OCI-LY3 (cell line): ENCODE results near the gene CEP112.

Source experiments
- H2AFZ ChIP-seq: fragments of 200-600, 300-600 bp; shearing (Covaris generic); 2 replicates; pipeline ENCODE4 v1.6.0; 2014; ENCODE audit warnings: antibody characterized with exemption, low read depth, low read length
- H3K27ac ChIP-seq: fragments of 200-600, 300-600 bp; sonication (generic); 2 replicates; pipeline ENCODE4 v1.5.1; 2014; ENCODE audit warnings: mild to moderate bottlenecking, low read length, moderate library complexity, mixed read lengths
- H3K27me3 ChIP-seq: fragments of 200-600, 300-600 bp; sonication (generic); 2 replicates; pipeline ENCODE4 v1.6.1; 2014; ENCODE audit warnings: low read depth, low read length, mixed read lengths
- H3K36me3 ChIP-seq: fragments of 200-600, 300-600 bp; sonication (generic); replicated peaks from 2 replicates; pipeline ENCODE3; 2014; ENCODE audit warnings: low read depth, low read length, mixed read lengths
- H3K4me1 ChIP-seq: fragments of 300-600, 200-600 bp; sonication (generic); 2 replicates; pipeline ENCODE4 v1.6.1; 2014; ENCODE audit warnings: low read length, mixed read lengths
- H3K4me2 ChIP-seq: fragments of 200-600, 300-600 bp; sonication (generic); 2 replicates; pipeline ENCODE4 v1.6.1; 2014; ENCODE audit warnings: low read length, mixed read lengths
- H3K4me3 ChIP-seq: fragments of 300-600, 200-600 bp; sonication (generic); 2 replicates; pipeline ENCODE4 v1.5.1; 2014; ENCODE audit warnings: antibody characterized with exemption, mild to moderate bottlenecking, low read length, moderate library complexity
- H3K79me2 ChIP-seq: fragments of 300-600, 200-600 bp; shearing (Covaris generic); 2 replicates; pipeline ENCODE4 v1.6.1; 2014; ENCODE audit warnings: mild to moderate bottlenecking, low read length, mixed read lengths
- H3K9ac ChIP-seq: fragments of 300-600, 200-600 bp; shearing (Covaris generic); 2 replicates; pipeline ENCODE4 v1.6.0; 2014; ENCODE audit warnings: mild to moderate bottlenecking, low read length, moderate library complexity
- H3K9me3 ChIP-seq: fragments of 200-600, 300-600 bp; shearing (Covaris generic); 2 replicates; pipeline ENCODE4 v1.6.1; 2014; ENCODE audit warnings: low read length, mixed read lengths; ENCODE audit not compliant: insufficient read depth
- H4K20me1 ChIP-seq: fragments of 200-600, 300-600 bp; sonication (generic); 2 replicates; pipeline ENCODE4 v1.6.1; 2016; ENCODE audit warnings: low read length, mixed read lengths; ENCODE audit not compliant: insufficient read depth
- CTCF ChIP-seq: fragments of 200-600, 300-600 bp; sonication (generic); IDR thresholded peaks from 2 replicates; pipeline ENCODE4 v1.5.1; 2014; ENCODE audit warnings: antibody characterized with exemption, low read length, low read depth
- EZH2phosphoT487 ChIP-seq: fragments of 200-600 bp; shearing (Covaris generic); IDR thresholded peaks from 2 replicates; pipeline ENCODE4 v1.6.1; 2018; ENCODE audit warnings: antibody characterized with exemption, mixed run types, low read depth

Gene CEP112

GRCh38 chr17:65994114-65994513, 197.8 kb downstream of the CEP112 start:
- H3K27ac ChIP-seq: no peak overlapping the region
- no peaks in the 10 kb centered on the region for H4K20me1 ChIP-seq
- H3K27me3 ChIP-seq: no peaks in the 10 kb centered on the region
- H2AFZ ChIP-seq: no peak overlapping the region
- H3K36me3 ChIP-seq: peaks cover 5% of the 10 kb centered on the region
- no peak overlapping the region for H3K4me3 ChIP-seq
- H3K79me2 ChIP-seq: no peaks in the 10 kb centered on the region
- H3K9me3 ChIP-seq: no peaks in the 10 kb centered on the region; the same call in 1 of the 2 replicates
- no peak overlapping the region for H3K4me2 ChIP-seq
- no peak for TF ChIP-seq CTCF
- no peak for TF ChIP-seq EZH2phosphoT487
- no peak overlapping the region for H3K9ac ChIP-seq
- H3K4me1 ChIP-seq: peaks cover 11% of the 10 kb centered on the region

- H3K79me2 ChIP-seq: no peaks in the 10 kb centered on the region
- no peaks in the 10 kb centered on the region for H3K27me3 ChIP-seq
- no peak overlapping the region for H3K4me2 ChIP-seq
- peaks cover 5% of the 10 kb centered on the region for H3K36me3 ChIP-seq
- peaks cover 8% of the 10 kb centered on the region; the same call in 1 of the 2 replicates for H3K9me3 ChIP-seq
- H2AFZ ChIP-seq: no peak overlapping the region
- no peak for TF ChIP-seq EZH2phosphoT487
- no peak for TF ChIP-seq CTCF
- H3K4me1 ChIP-seq: peaks cover 11% of the 10 kb centered on the region
- H3K9ac ChIP-seq: no peak overlapping the region
- no peaks in the 10 kb centered on the region for H4K20me1 ChIP-seq
- H3K27ac ChIP-seq: no peak overlapping the region
- H3K4me3 ChIP-seq: no peak overlapping the region
Observed at GRCh38 chr17:65990593-65990992, 201.3 kb downstream of the CEP112 start.

DNA sequence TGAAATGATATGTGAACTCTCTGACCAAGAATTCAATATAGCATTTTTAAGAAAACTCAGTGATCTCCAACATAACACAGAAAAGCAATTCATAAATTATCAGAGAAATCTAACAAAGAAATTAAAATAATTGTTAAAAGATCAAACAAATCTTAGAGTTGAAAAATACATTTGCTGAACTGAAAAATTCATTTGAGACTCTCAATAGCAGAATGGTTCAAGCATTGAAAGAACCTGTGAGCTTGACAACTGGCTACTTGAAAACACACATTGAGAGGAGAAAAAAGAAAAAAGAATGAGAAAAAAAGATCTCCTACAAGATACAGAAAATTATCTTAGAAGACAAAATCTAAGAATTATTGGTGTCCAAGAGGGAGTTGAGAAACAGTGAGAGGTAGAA, 203.5 kb downstream of the CEP112 start:
- peaks cover 8% of the 10 kb centered on the region; the same call in 1 of the 2 replicates for H3K9me3 ChIP-seq
- H3K9ac ChIP-seq: no peak overlapping the region
- H2AFZ ChIP-seq: no peak overlapping the region
- H3K4me3 ChIP-seq: no peak overlapping the region
- H3K27ac ChIP-seq: no peak overlapping the region
- H3K79me2 ChIP-seq: no peaks in the 10 kb centered on the region
- peaks cover 5% of the 10 kb centered on the region for H3K36me3 ChIP-seq
- H3K4me1 ChIP-seq: 0 out of 2 replicates have a peak, but pooled peaks cover 4% of the 10 kb centered on the region
- H3K4me2 ChIP-seq: no peak overlapping the region
- no peaks in the 10 kb centered on the region for H4K20me1 ChIP-seq
- TF ChIP-seq CTCF (no peak), EZH2phosphoT487 (no peak)
- no peaks in the 10 kb centered on the region for H3K27me3 ChIP-seq

- H3K9ac ChIP-seq: no peak overlapping the region
Observed at GRCh38 chr17:65987988-65988387, 203.9 kb downstream of the CEP112 start.

More at GRCh38 chr17:65987988-65988387, 203.9 kb downstream of the CEP112 start:
- Histone ChIP-seq H3K4me1 (0 out of 2 replicates have a peak, but pooled peaks cover 4% of the 10 kb centered on the region), H3K27ac (no peak overlapping the region), H3K79me2 (no peaks in the 10 kb centered on the region), H3K9me3 (peaks cover 8% of the 10 kb centered on the region; the same call in 1 of the 2 replicates), H2AFZ (no peak overlapping the region), H3K36me3 (peaks cover 5% of the 10 kb centered on the region), H3K4me3 (no peak overlapping the region), H4K20me1 (no peaks in the 10 kb centered on the region), H3K27me3 (no peaks in the 10 kb centered on the region), H3K4me2 (peak overlapping the region; percentile 27; the same call in 1 of the 2 replicates)
- TF ChIP-seq CTCF (peak; percentile 71), EZH2phosphoT487 (no peak)
